Gastrocnemius medialis (tissue), 4 donors: ENCODE results near the gene PRKAG2.

ENCODE experiments used
- POLR2A ChIP-seq, 2 donors: fragments of 450-650 bp; IDR thresholded peaks; one replicate each; pipeline ENCODE4 v1.6.1; 2017; ENCODE audit warnings: antibody characterized with exemption in 2 of 2, mild to moderate bottlenecking in 2 of 2, moderate library complexity in 2 of 2
- TF ChIP-seq, protein P1 (sequence below), 5 experiments: fragments of 450-650 bp in 3 of 5; fragments of 200-600 bp in 2 of 5; sonication (generic) in 2 of 5; IDR thresholded peaks in 4 of 5; conservative IDR thresholded peaks in 1 of 5; 1 replicate in 4 of 5; 2 replicates in 1 of 5; pipeline ENCODE4 v1.5.1; 2016 to 2019; ENCODE audit warnings: antibody characterized with exemption in 5 of 5, mild to moderate bottlenecking in 3 of 5, moderate library complexity in 3 of 5

DNA sequence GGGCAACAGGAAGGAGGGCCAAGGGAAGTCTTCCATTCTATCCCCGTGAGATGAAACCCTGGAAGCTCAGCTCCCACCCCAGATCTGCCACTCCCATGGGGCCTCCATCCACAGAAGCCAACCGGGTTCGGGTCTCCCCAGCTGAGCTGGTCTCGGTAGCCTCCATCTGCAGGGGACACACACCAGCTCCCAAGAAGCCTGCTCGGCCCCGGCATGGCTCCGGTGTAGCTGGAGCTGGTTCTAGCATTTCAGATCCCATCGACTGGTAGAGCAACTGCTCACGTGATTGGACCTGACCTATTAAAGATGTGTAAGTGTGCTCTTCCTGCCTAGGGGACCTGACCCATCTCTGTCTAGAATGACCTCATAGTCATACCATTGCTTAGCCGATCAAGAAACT is 138.0 kb downstream of the PRKAG2 start:
- no peak for TF ChIP-seq POLR2A (IDR thresholded peaks at IDR 0.05)
- TF ChIP-seq, protein P1, sequence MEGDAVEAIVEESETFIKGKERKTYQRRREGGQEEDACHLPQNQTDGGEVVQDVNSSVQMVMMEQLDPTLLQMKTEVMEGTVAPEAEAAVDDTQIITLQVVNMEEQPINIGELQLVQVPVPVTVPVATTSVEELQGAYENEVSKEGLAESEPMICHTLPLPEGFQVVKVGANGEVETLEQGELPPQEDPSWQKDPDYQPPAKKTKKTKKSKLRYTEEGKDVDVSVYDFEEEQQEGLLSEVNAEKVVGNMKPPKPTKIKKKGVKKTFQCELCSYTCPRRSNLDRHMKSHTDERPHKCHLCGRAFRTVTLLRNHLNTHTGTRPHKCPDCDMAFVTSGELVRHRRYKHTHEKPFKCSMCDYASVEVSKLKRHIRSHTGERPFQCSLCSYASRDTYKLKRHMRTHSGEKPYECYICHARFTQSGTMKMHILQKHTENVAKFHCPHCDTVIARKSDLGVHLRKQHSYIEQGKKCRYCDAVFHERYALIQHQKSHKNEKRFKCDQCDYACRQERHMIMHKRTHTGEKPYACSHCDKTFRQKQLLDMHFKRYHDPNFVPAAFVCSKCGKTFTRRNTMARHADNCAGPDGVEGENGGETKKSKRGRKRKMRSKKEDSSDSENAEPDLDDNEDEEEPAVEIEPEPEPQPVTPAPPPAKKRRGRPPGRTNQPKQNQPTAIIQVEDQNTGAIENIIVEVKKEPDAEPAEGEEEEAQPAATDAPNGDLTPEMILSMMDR (IDR thresholded peaks at IDR 0.05 in 4 of 5, conservative IDR thresholded peaks at IDR 0.05 in 1 of 5): no peak
